Caco-2 (cell line): ENCODE measurements around the gene TTLL6. TPM values are rescaled to one million over a fixed set of nuclear protein-coding genes. Genes with fewer than 3 reads are reported as not detected.

Experiments used
- BruUV-seq: library from RNA; stranded (reverse); fragments of 400-500 nt; replicated peaks from 2 replicates; lab custom pipeline; 2021; lab: Mats Ljungman, UMichigan
- CTCF ChIA-PET: fragments of 300-600 bp; sonication (Branson Sonifier 250); formaldehyde crosslinking; loops from one replicate; lab custom pipeline; 2022; ENCODE audit warnings: antibody characterized with exemption; lab: Charles Lee
- POLR2A ChIA-PET: fragments of 300-600 bp; sonication (Branson Sonifier 250); formaldehyde crosslinking; loops from one replicate; lab custom pipeline; 2022; ENCODE audit warnings: antibody characterized with exemption; lab: Charles Lee
- DNase-seq, 2 experiments: peaks; one replicate each; pipeline versions ENCODE4 v3.0.0 to v3.0.0-alpha.2; 2020 to 2022
- H3K27me3 ChIP-seq: replicated peaks from 2 replicates; pipeline ENCODE4 v1.6.0; 2011; ENCODE audit warnings: low read length; ENCODE audit not compliant: control insufficient read depth, insufficient read depth
- H3K36me3 ChIP-seq: 2 replicates; pipeline ENCODE4 v1.5.1; 2011; ENCODE audit warnings: low read length; ENCODE audit not compliant: control insufficient read depth, insufficient read depth
- H3K4me1 ChIP-seq: fragments of 250-450 bp; sonication (Bioruptor Pico); 2 replicates; pipeline ENCODE4 v1.5.1; 2020; ENCODE audit warnings: mild to moderate bottlenecking
- H3K4me3 ChIP-seq: 2 replicates; pipeline ENCODE4 v1.5.1; 2011; ENCODE audit warnings: low read depth, mild to moderate bottlenecking, control low read depth, low read length
- H3K9me3 ChIP-seq: fragments of 250-450 bp; sonication (Bioruptor Pico); 2 replicates; pipeline ENCODE4 v1.5.1; 2020; ENCODE audit warnings: mild to moderate bottlenecking, moderate library complexity
- H3K27ac Mint-ChIP-seq: one replicate; pipeline ENCODE4 v1.8.0; 2022; ENCODE audit warnings: mixed read lengths; ENCODE audit not compliant: unreplicated experiment
- H3K27me3 Mint-ChIP-seq: one replicate; pipeline ENCODE4 v1.8.0; 2022; ENCODE audit warnings: mixed read lengths; ENCODE audit not compliant: insufficient read depth, unreplicated experiment
- H3K36me3 Mint-ChIP-seq: one replicate; pipeline ENCODE4 v1.8.0; 2022; ENCODE audit warnings: mild to moderate bottlenecking, mixed read lengths; ENCODE audit not compliant: insufficient read depth, unreplicated experiment
- H3K4me1 Mint-ChIP-seq: one replicate; pipeline ENCODE4 v1.8.0; 2022; ENCODE audit warnings: low read depth, mixed read lengths; ENCODE audit not compliant: unreplicated experiment
- H3K4me3 Mint-ChIP-seq: one replicate; pipeline ENCODE4 v1.8.0; 2022; ENCODE audit warnings: mild to moderate bottlenecking, moderate library complexity, mixed read lengths; ENCODE audit not compliant: unreplicated experiment
- H3K9me3 Mint-ChIP-seq: one replicate; pipeline ENCODE4 v1.8.0; 2022; ENCODE audit warnings: mixed read lengths; ENCODE audit not compliant: unreplicated experiment
- intact Hi-C: fragments of 100-400 bp; cut with micrococcal nuclease; formaldehyde crosslinking; loops from one replicate; pipeline ENCODE4 v1.10.0; 2022; ENCODE audit not compliant: unreplicated experiment
- total RNA-seq: library from RNA; stranded (reverse); gene quantifications from 2 replicates; pipeline ENCODE4 v1.2.3, GENCODE V29; 2022
- TF ChIP-seq, protein P1 (sequence below), 2 experiments: fragments of 200-600 bp in 1 of 2; IDR thresholded peaks; 1 replicate in 1 of 2; 2 replicates in 1 of 2; pipeline versions ENCODE4 v1.5.1 to v1.8.0; 2011 to 2022; ENCODE audit warnings: antibody characterized with exemption in 1 of 2, control low read depth in 1 of 2, inconsistent platforms in 1 of 2, low read depth in 1 of 2, low read length in 1 of 2, mild to moderate bottlenecking in 1 of 2, moderate library complexity in 1 of 2; ENCODE audit not compliant: insufficient read depth in 1 of 2, severe bottlenecking in 1 of 2, unreplicated experiment in 1 of 2

Gene TTLL6
- total RNA-seq, 1 experiment from 2014 or later: 0.16 TPM

DNA sequence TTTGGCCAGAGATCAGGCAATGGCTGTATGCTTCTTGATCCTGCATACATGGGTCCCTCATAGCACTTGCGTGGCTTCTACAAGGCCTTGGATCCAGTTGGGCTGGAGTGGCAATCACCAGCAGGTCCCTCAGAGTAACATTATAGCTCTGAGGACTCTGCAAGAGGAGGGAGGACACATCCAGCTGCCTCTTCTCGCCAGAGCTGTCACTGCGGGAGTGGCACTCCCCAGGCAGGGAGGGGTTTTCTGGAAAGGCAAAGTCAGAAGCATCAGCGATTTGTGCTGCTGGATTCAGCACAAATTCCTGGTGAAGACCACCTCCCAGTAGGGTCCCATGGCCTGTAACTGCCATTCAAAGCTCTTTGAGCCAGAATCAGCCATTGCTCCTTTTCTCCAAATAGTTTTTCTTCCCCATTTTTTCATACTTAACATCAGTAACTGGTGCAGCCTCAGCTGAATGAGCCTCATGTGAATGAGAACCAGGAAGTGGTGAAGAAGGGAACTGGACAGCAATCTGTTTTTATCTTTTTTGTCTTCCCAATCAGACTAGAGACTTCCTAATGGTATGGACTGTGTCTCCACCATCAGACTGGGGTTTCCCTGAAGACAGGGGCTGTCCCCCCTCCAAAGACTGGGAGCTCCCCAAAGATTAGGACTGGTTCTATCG lies 47.9 kb downstream of the TTLL6 start:
- Mint-ChIP-seq H3K27ac (no peak overlapping the region), H3K27me3 (peaks cover 9% of the 10 kb centered on the region), H3K4me1 (no peaks in the 10 kb centered on the region), H3K36me3 (no peaks in the 10 kb centered on the region), H3K9me3 (no peaks in the 10 kb centered on the region), H3K4me3 (no peak overlapping the region)
- Histone ChIP-seq H3K4me1 (no peaks in the 10 kb centered on the region), H3K4me3 (no peak overlapping the region), H3K36me3 (no peaks in the 10 kb centered on the region), H3K9me3 (no peaks in the 10 kb centered on the region), H3K27me3 (no peaks in the 10 kb centered on the region)
- TF ChIP-seq, protein P1, sequence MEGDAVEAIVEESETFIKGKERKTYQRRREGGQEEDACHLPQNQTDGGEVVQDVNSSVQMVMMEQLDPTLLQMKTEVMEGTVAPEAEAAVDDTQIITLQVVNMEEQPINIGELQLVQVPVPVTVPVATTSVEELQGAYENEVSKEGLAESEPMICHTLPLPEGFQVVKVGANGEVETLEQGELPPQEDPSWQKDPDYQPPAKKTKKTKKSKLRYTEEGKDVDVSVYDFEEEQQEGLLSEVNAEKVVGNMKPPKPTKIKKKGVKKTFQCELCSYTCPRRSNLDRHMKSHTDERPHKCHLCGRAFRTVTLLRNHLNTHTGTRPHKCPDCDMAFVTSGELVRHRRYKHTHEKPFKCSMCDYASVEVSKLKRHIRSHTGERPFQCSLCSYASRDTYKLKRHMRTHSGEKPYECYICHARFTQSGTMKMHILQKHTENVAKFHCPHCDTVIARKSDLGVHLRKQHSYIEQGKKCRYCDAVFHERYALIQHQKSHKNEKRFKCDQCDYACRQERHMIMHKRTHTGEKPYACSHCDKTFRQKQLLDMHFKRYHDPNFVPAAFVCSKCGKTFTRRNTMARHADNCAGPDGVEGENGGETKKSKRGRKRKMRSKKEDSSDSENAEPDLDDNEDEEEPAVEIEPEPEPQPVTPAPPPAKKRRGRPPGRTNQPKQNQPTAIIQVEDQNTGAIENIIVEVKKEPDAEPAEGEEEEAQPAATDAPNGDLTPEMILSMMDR (IDR thresholded peaks at IDR 0.05; ENCODE audit: insufficient read depth in 1 of 2, low read depth in 1 of 2, low read length in 1 of 2, severe bottlenecking in 1 of 2, unreplicated experiment in 1 of 2): no peak
- no peak for DNase-seq
- intact Hi-C loops: no loop called here
- no TSS peak for BruUV-seq
- ChIA-PET CTCF (interaction anchor here (0.7 to 2.3 kb wide), 6 partner anchors 22 to 110 kb away, joined by 3 to 18 read pairs (median 4); no protein-coding TSS in a partner anchor), POLR2A (no interaction called here)

- DNase-seq: peak in 1 of 2 experiments; percentile 34
- Histone ChIP-seq H3K36me3 (no peaks in the 10 kb centered on the region), H3K4me1 (no peaks in the 10 kb centered on the region), H3K27me3 (no peaks in the 10 kb centered on the region), H3K4me3 (no peak overlapping the region), H3K9me3 (no peaks in the 10 kb centered on the region)
- Mint-ChIP-seq H3K4me1 (no peaks in the 10 kb centered on the region), H3K9me3 (no peaks in the 10 kb centered on the region), H3K4me3 (no peak overlapping the region), H3K27ac (no peak overlapping the region), H3K27me3 (peaks cover 19% of the 10 kb centered on the region), H3K36me3 (no peaks in the 10 kb centered on the region)
- ChIA-PET CTCF (interaction anchor here (0.7 to 2.3 kb wide), 8 partner anchors 14 to 117 kb away, joined by 3 to 21 read pairs (median 4); partner anchors contain the start of gene HOXB13), POLR2A (interaction anchor here (0.5 kb wide), 1 partner anchor 29 kb away, joined by 5 read pairs; no protein-coding TSS in a partner anchor)
- intact Hi-C loops: no loop called here
- TF ChIP-seq, protein P1 (IDR thresholded peaks at IDR 0.05; ENCODE audit: insufficient read depth in 1 of 2, low read depth in 1 of 2, low read length in 1 of 2, severe bottlenecking in 1 of 2, unreplicated experiment in 1 of 2): peak; percentile 50 to 63
- BruUV-seq: no TSS peak
Observed at GRCh38 chr17:48767263-48767774, 49.7 kb downstream of the TTLL6 start.

DNA sequence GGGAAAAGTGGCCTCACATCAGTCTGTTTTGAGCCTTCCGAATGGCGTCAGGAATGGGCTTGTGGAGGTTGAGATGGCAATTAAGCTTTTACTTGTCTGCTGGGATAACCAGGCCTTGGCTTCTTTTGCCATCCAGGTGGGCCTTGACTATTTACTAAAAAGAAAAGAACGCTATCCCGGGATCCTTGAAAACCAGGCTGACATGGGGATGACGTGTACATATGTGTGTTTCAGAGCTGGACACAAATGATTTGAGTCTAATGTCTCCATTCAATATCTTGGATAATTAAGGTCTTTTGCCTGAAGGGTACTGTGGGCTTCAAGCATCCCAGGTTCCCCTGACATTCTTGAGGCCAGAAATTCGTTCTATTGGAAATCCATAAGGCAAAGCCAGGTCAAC lies 55.9 kb downstream of the TTLL6 start:
- H3K4me1 ChIP-seq: no peaks in the 10 kb centered on the region
- Mint-ChIP-seq H3K9me3 (no peaks in the 10 kb centered on the region), H3K4me3 (no peak overlapping the region), H3K27me3 (peaks cover 13% of the 10 kb centered on the region), H3K27ac (no peak overlapping the region), H3K4me1 (peaks cover 13% of the 10 kb centered on the region), H3K36me3 (no peaks in the 10 kb centered on the region)
- H3K4me3 ChIP-seq: no peak overlapping the region
- no peaks in the 10 kb centered on the region for H3K36me3 ChIP-seq
- intact Hi-C loops: no loop called here
- POLR2A ChIA-PET: no interaction called here
- no peak for DNase-seq
- no peaks in the 10 kb centered on the region for H3K9me3 ChIP-seq
- TF ChIP-seq, protein P1 (IDR thresholded peaks at IDR 0.05; ENCODE audit: insufficient read depth in 1 of 2, low read depth in 1 of 2, low read length in 1 of 2, severe bottlenecking in 1 of 2, unreplicated experiment in 1 of 2): no peak
- BruUV-seq: no TSS peak
- no peaks in the 10 kb centered on the region for H3K27me3 ChIP-seq
- CTCF ChIA-PET: interaction anchor here (0.6 to 1.1 kb wide), 3 partner anchors 10 to 409 kb away, joined by 3 to 5 read pairs (median 4); no protein-coding TSS in a partner anchor
